Measurements from ENCODE around the gene BRSK2.
"Not testable (repeated sequence)": the region's sequence is repeated elsewhere in the genome, so short reads cannot be mapped to it uniquely, and the experiment has no call there.

Gene BRSK2

GRCh38 chr11:1354125-1354938 lies 35.4 kb upstream of the BRSK2 start:
- no peak for DNase-seq (ENCODE audit: low spot score)

- no peak for DNase-seq (ENCODE audit: low spot score)
Observed at GRCh38 chr11:1356007-1356435, 33.7 kb upstream of the BRSK2 start.

GRCh38 chr11:1356478-1356960 lies 33.2 kb upstream of the BRSK2 start:
- no peak for DNase-seq (ENCODE audit: low spot score)

- no peak for DNase-seq (ENCODE audit: low spot score)
Observed at GRCh38 chr11:1358286-1358685, 31.4 kb upstream of the BRSK2 start.

- not testable (repeated sequence) for DNase-seq (ENCODE audit: low spot score)
Observed at GRCh38 chr11:1358931-1359330, 30.8 kb upstream of the BRSK2 start.

GRCh38 chr11:1359556-1359955 lies 30.2 kb upstream of the BRSK2 start:
- DNase-seq (ENCODE audit: low spot score), result no peak

- no peak for DNase-seq (ENCODE audit: low spot score)
Observed at GRCh38 chr11:1360181-1360834, 29.4 kb upstream of the BRSK2 start.

GRCh38 chr11:1360835-1361357 lies 28.8 kb upstream of the BRSK2 start:
- no peak for DNase-seq (ENCODE audit: low spot score)

- no peak for DNase-seq (ENCODE audit: low spot score)
Observed at GRCh38 chr11:1361882-1362281, 27.9 kb upstream of the BRSK2 start.

- DNase-seq (ENCODE audit: low spot score), result no peak
Observed at GRCh38 chr11:1367721-1368120, 22.0 kb upstream of the BRSK2 start.

GRCh38 chr11:1368216-1368615 lies 21.5 kb upstream of the BRSK2 start:
- DNase-seq (ENCODE audit: low spot score), result no peak

- no peak for DNase-seq (ENCODE audit: low spot score)
Observed at GRCh38 chr11:1368966-1369365, 20.8 kb upstream of the BRSK2 start.

GRCh38 chr11:1369371-1370005 lies 20.2 kb upstream of the BRSK2 start:
- DNase-seq (ENCODE audit: low spot score), result no peak

- no peak for DNase-seq (ENCODE audit: low spot score)
Observed at GRCh38 chr11:1370186-1371025, 19.3 kb upstream of the BRSK2 start.

- DNase-seq (ENCODE audit: low spot score), result no peak
Observed at GRCh38 chr11:1371026-1371325, 18.8 kb upstream of the BRSK2 start.

- DNase-seq (ENCODE audit: low spot score), result no peak
Observed at GRCh38 chr11:1371377-1371776, 18.4 kb upstream of the BRSK2 start.

GRCh38 chr11:1371836-1372465 lies 17.8 kb upstream of the BRSK2 start:
- no peak for DNase-seq (ENCODE audit: low spot score)

GRCh38 chr11:1372660-1373059 lies 17.1 kb upstream of the BRSK2 start:
- no peak for DNase-seq (ENCODE audit: low spot score)

GRCh38 chr11:1373536-1374214 lies 16.1 kb upstream of the BRSK2 start:
- no peak for DNase-seq (ENCODE audit: low spot score)

GRCh38 chr11:1375161-1375954 lies 14.4 kb upstream of the BRSK2 start:
- no peak for DNase-seq (ENCODE audit: low spot score)
